GM12801 (cell line): Measurements from ENCODE around the gene OLFML1.

Source experiments
- CTCF ChIP-seq: IDR thresholded peaks from one replicate; pipeline ENCODE4 v1.5.1; 2011; ENCODE audit warnings: control low read depth; ENCODE audit not compliant: insufficient read length; ENCODE audit errors: extremely low read depth

OLFML1 gene

GRCh38 chr11:7444091-7444981 lies 41.0 kb upstream of the OLFML1 start:
- TF ChIP-seq CTCF: no peak

- no peak for TF ChIP-seq CTCF
These were observed 39.7 kb upstream of the OLFML1 start for GRCh38 chr11:7445564-7445963.

GRCh38 chr11:7448201-7448600 lies 37.1 kb upstream of the OLFML1 start:
- no peak for TF ChIP-seq CTCF

GRCh38 chr11:7449211-7449840 lies 36.0 kb upstream of the OLFML1 start:
- TF ChIP-seq CTCF: no peak

- no peak for TF ChIP-seq CTCF
These were observed 35.5 kb upstream of the OLFML1 start for GRCh38 chr11:7449841-7450214.

- no peak for TF ChIP-seq CTCF
These were observed 34.5 kb upstream of the OLFML1 start for GRCh38 chr11:7450836-7451235.

GRCh38 chr11:7451520-7451919 lies 33.8 kb upstream of the OLFML1 start:
- no peak for TF ChIP-seq CTCF
